Activated CD4-positive, alpha-beta T cell treated with anti-CD3 and anti-CD28 coated beads, Interleukin-2, amount 10 ng/mL, durations not matched to agents 24 days and 14 days (primary cell): ENCODE results near the gene TSC2. TPM values are rescaled to one million over a fixed set of nuclear protein-coding genes. Genes with fewer than 3 reads are reported as not detected.
A peak's percentile ranks its signal among the peaks of the same experiment; 100 is the strongest.
"Not testable (repeated sequence)": the region's sequence is repeated elsewhere in the genome, so short reads cannot be mapped to it uniquely, and the experiment has no call there.

Experiments used
- DNase-seq: peaks from one replicate; pipeline ENCODE4 v3.0.0; 2022
- H3K27ac Mint-ChIP-seq: one replicate; pipeline ENCODE4 v1.8.0; 2022; ENCODE audit warnings: mild to moderate bottlenecking, mixed read lengths
- H3K27me3 Mint-ChIP-seq: one replicate; pipeline ENCODE4 v1.8.0; 2022; ENCODE audit warnings: mixed read lengths
- H3K36me3 Mint-ChIP-seq: one replicate; pipeline ENCODE4 v1.8.0; 2022; ENCODE audit warnings: low read depth, mild to moderate bottlenecking, mixed read lengths
- H3K4me1 Mint-ChIP-seq: one replicate; pipeline ENCODE4 v1.8.0; 2021; ENCODE audit warnings: mixed read lengths
- H3K4me3 Mint-ChIP-seq: one replicate; pipeline ENCODE4 v1.8.0; 2022; ENCODE audit warnings: mild to moderate bottlenecking, moderate library complexity, mixed read lengths
- H3K9me3 Mint-ChIP-seq: one replicate; pipeline ENCODE4 v1.8.0; 2021; ENCODE audit warnings: mixed read lengths
- intact Hi-C: fragments of 100-400 bp; cut with micrococcal nuclease; formaldehyde crosslinking; loops from one replicate; pipeline ENCODE4 v1.15.1; 2023
- total RNA-seq: library from RNA; stranded (reverse); gene quantifications from 2 replicates; pipeline ENCODE4 v1.2.3, GENCODE V29; 2022

Gene TSC2
- total RNA-seq, 1 donor from 2014 or later = 98.8 TPM

- H3K4me3 Mint-ChIP-seq, H3K4me1 Mint-ChIP-seq, intact Hi-C loops, H3K36me3 Mint-ChIP-seq, H3K27me3 Mint-ChIP-seq, H3K27ac Mint-ChIP-seq, H3K9me3 Mint-ChIP-seq, DNase-seq: not testable (repeated sequence)
Measured at GRCh38 chr16:2126928-2127556, 79.3 kb downstream of the TSC2 start.

GRCh38 chr16:2127630-2128280, 80.0 kb downstream of the TSC2 start:
- H3K27me3 Mint-ChIP-seq, DNase-seq, H3K9me3 Mint-ChIP-seq, H3K4me1 Mint-ChIP-seq, intact Hi-C loops, H3K27ac Mint-ChIP-seq, H3K36me3 Mint-ChIP-seq, H3K4me3 Mint-ChIP-seq: not testable (repeated sequence)

- H3K9me3 Mint-ChIP-seq, H3K27me3 Mint-ChIP-seq, DNase-seq, intact Hi-C loops, H3K36me3 Mint-ChIP-seq, H3K4me3 Mint-ChIP-seq, H3K4me1 Mint-ChIP-seq, H3K27ac Mint-ChIP-seq: not testable (repeated sequence)
Measured at GRCh38 chr16:2129251-2129650, 81.5 kb downstream of the TSC2 start.

GRCh38 chr16:2129890-2130447, 82.2 kb downstream of the TSC2 start:
- H3K4me3 Mint-ChIP-seq, H3K9me3 Mint-ChIP-seq, H3K27ac Mint-ChIP-seq, H3K27me3 Mint-ChIP-seq, DNase-seq, H3K36me3 Mint-ChIP-seq, intact Hi-C loops, H3K4me1 Mint-ChIP-seq: not testable (repeated sequence)

- intact Hi-C loops, H3K36me3 Mint-ChIP-seq, H3K4me1 Mint-ChIP-seq, DNase-seq, H3K27ac Mint-ChIP-seq, H3K9me3 Mint-ChIP-seq, H3K4me3 Mint-ChIP-seq, H3K27me3 Mint-ChIP-seq: not testable (repeated sequence)
Measured at GRCh38 chr16:2133797-2134196, 86.0 kb downstream of the TSC2 start.

GRCh38 chr16:2135071-2135470, 87.3 kb downstream of the TSC2 start:
- peak overlapping the region; percentile 82 for H3K4me3 Mint-ChIP-seq
- H3K9me3 Mint-ChIP-seq, H3K27me3 Mint-ChIP-seq, H3K27ac Mint-ChIP-seq, H3K4me1 Mint-ChIP-seq, intact Hi-C loops, H3K36me3 Mint-ChIP-seq: not testable (repeated sequence)
- DNase-seq = peak; percentile 76

GRCh38 chr16:2135770-2136490, 88.1 kb downstream of the TSC2 start, which contains the start of gene PKD1:
PKD1 (minus strand) TSS chr16:2135898; CDS start chr16:2135689, 209 bp downstream.
- H3K27me3 Mint-ChIP-seq, intact Hi-C loops, H3K9me3 Mint-ChIP-seq, H3K36me3 Mint-ChIP-seq, H3K4me1 Mint-ChIP-seq: not testable (repeated sequence)
- DNase-seq = peak; percentile 100
- H3K4me3 Mint-ChIP-seq = peak within 1 kb of the TSS; percentile 97
- H3K27ac Mint-ChIP-seq = peak within 1 kb of the TSS; percentile 95

Other genes with a start within 250 kb of the TSC2 start
- gene HAGH, start 221.2 kb upstream of the TSC2 start, total RNA-seq = 50.3 and 57.7 TPM in 2 replicates
- gene FAHD1, start 220.8 kb upstream of the TSC2 start, total RNA-seq = 20.2 and 21.7 TPM in 2 replicates
- not detected in 2 replicates for gene MEIOB, start 175.8 kb upstream of the TSC2 start, total RNA-seq
- gene HS3ST6, start 129.6 kb upstream of the TSC2 start, total RNA-seq = not detected in 2 replicates
- 22.8 and 23.0 TPM in 2 replicates for gene MSRB1, start 104.8 kb upstream of the TSC2 start, total RNA-seq
- 1.0 TPM in 1 of 2 replicates, not detected in the other for gene RPL3L, start 93.3 kb upstream of the TSC2 start, total RNA-seq
- gene NDUFB10, start 88.4 kb upstream of the TSC2 start, total RNA-seq = 136 and 141 TPM in 2 replicates
- gene RPS2, start 83.2 kb upstream of the TSC2 start, total RNA-seq = 3,359 and 3,401 TPM in 2 replicates
- gene RNF151, start 81.1 kb upstream of the TSC2 start, total RNA-seq = 0.57 TPM in 1 of 2 replicates, not detected in the other
- gene TBL3, start 75.9 kb upstream of the TSC2 start, total RNA-seq = 81.4 and 87.5 TPM in 2 replicates
- gene NOXO1, start 66.5 kb upstream of the TSC2 start, total RNA-seq = 0.56 TPM in 1 of 2 replicates, not detected in the other
- 41.6 and 42.8 TPM in 2 replicates for gene GFER, start 63.8 kb upstream of the TSC2 start, total RNA-seq
- gene SYNGR3, start 58.0 kb upstream of the TSC2 start, total RNA-seq = 18.1 and 20.2 TPM in 2 replicates
- 93.9 and 99.0 TPM in 2 replicates for gene ZNF598, start 38.2 kb upstream of the TSC2 start, total RNA-seq
- gene NPW, start 28.2 kb upstream of the TSC2 start, total RNA-seq = 6.9 and 7.0 TPM in 2 replicates
- 1.3 and 1.8 TPM in 2 replicates for gene NHERF2, start 21.1 kb upstream of the TSC2 start, total RNA-seq
- 50.3 and 57.7 TPM in 2 replicates for gene NTHL1, start 151 bp upstream of the TSC2 start, total RNA-seq
- gene PKD1, start 87.9 kb downstream of the TSC2 start, total RNA-seq = 91.4 and 93.3 TPM in 2 replicates
- 0.83 and 1.0 TPM in 2 replicates for gene RAB26, start 100.6 kb downstream of the TSC2 start, total RNA-seq
- 68.7 and 80.3 TPM in 2 replicates for gene TRAF7, start 107.8 kb downstream of the TSC2 start, total RNA-seq
- 2.2 and 2.3 TPM in 2 replicates for gene CASKIN1, start 148.6 kb downstream of the TSC2 start, total RNA-seq
- 65.2 and 70.3 TPM in 2 replicates for gene MLST8, start 157.5 kb downstream of the TSC2 start, total RNA-seq
- gene BRICD5, start 162.9 kb downstream of the TSC2 start, total RNA-seq = 22.2 and 23.1 TPM in 2 replicates
- gene PGP, start 166.9 kb downstream of the TSC2 start, total RNA-seq = 38.7 and 38.9 TPM in 2 replicates
- gene E4F1, start 175.6 kb downstream of the TSC2 start, total RNA-seq = 33.4 and 34.7 TPM in 2 replicates
- 1.7 and 2.1 TPM in 2 replicates for gene DNASE1L2, start 188.5 kb downstream of the TSC2 start, total RNA-seq
- gene ECI1, start 203.6 kb downstream of the TSC2 start, total RNA-seq = 34.1 and 38.7 TPM in 2 replicates
- 399 and 416 TPM in 2 replicates for gene RNPS1, start 220.1 kb downstream of the TSC2 start, total RNA-seq